Measurements from ENCODE around the gene ERO1A.

DNA sequence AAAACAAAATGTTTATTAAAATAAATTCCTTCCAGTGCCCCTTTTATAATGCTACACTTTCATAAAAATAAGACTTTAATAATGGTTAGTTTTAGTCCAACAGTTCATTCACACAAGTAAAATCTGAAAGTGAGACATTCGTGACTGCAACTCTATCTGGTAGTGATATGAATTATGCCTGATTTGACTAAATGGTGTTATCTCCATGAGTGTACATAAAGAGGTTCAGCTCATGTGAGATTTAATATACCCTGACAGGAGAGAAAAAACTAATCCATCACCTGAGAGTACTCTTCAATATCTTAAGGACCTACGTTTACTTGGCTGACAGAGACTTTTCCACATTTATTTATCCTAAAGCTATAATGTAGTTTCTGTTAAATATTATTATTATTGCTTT lies 34.0 kb downstream of the ERO1A start:
- no peak for TF ChIP-seq CTCF (IDR thresholded peaks at IDR 0.05)
- no peak for TF ChIP-seq POLR2A (IDR thresholded peaks at IDR 0.05)

All from right lobe of liver (tissue), 4 donors.